Lung microvascular endothelial cell (primary cell): Measurements from ENCODE around the gene WDSUB1. TPM values are rescaled to one million over a fixed set of nuclear protein-coding genes. Genes with fewer than 3 reads are reported as not detected.

Source experiments
- DNase-seq, 2 donors: peaks; one replicate each; pipeline versions ENCODE4 v3.0.0 to v3.0.0-alpha.2; 2010; ENCODE audit warnings: low read depth in 2 of 2
- total RNA-seq: library from RNA; depleted of rRNA; stranded (reverse); fragments of >200 nt; gene quantifications from 2 replicates; pipeline ENCODE4 v1.2.1, GENCODE V29; 2014

Gene WDSUB1
- total RNA-seq, 1 donor from 2014 or later, result 8.1 TPM

- peak; percentile 14 to 56 for DNase-seq
Measured at GRCh38 chr2:159267921-159268320, 18.6 kb downstream of the WDSUB1 start.

- DNase-seq, result no peak
Measured at GRCh38 chr2:159266554-159266953, 19.9 kb downstream of the WDSUB1 start.

GRCh38 chr2:159265171-159265576 is 21.3 kb downstream of the WDSUB1 start:
- no peak for DNase-seq

GRCh38 chr2:159262904-159263303 is 23.6 kb downstream of the WDSUB1 start:
- no peak for DNase-seq

- DNase-seq, result no peak
Measured at GRCh38 chr2:159262226-159262625, 24.3 kb downstream of the WDSUB1 start.

- peak in 1 of 2 donors; percentile 8 for DNase-seq
Measured at GRCh38 chr2:159256159-159256558, 30.3 kb downstream of the WDSUB1 start.

GRCh38 chr2:159252905-159253304 is 33.6 kb downstream of the WDSUB1 start:
- no peak for DNase-seq

- no peak for DNase-seq
Measured at GRCh38 chr2:159251296-159252173, 35.0 kb downstream of the WDSUB1 start.

GRCh38 chr2:159249990-159250715 is 36.4 kb downstream of the WDSUB1 start:
- peak; percentile 87 for DNase-seq

GRCh38 chr2:159246325-159246988 is 40.0 kb downstream of the WDSUB1 start:
- no peak for DNase-seq

GRCh38 chr2:159243529-159243928 is 43.0 kb downstream of the WDSUB1 start:
- no peak for DNase-seq

- DNase-seq, result no peak
Measured at GRCh38 chr2:159234868-159235267, 51.6 kb downstream of the WDSUB1 start.

- DNase-seq, result peak in 1 of 2 donors; percentile 50
Measured at GRCh38 chr2:159232456-159233170, 53.9 kb downstream of the WDSUB1 start.

- no peak for DNase-seq
Measured at GRCh38 chr2:159230145-159230877, 56.2 kb downstream of the WDSUB1 start.

GRCh38 chr2:159229476-159230144 is 56.9 kb downstream of the WDSUB1 start:
- DNase-seq, result no peak

GRCh38 chr2:159228081-159228581 is 58.4 kb downstream of the WDSUB1 start:
- DNase-seq, result no peak

GRCh38 chr2:159227467-159227866 is 59.0 kb downstream of the WDSUB1 start:
- DNase-seq, result no peak

GRCh38 chr2:159226608-159227385 is 59.7 kb downstream of the WDSUB1 start:
- DNase-seq, result no peak

- DNase-seq, result peak in 1 of 2 donors; percentile 81
Measured at GRCh38 chr2:159226059-159226461, 60.4 kb downstream of the WDSUB1 start.
